Inflammatory macrophage (primary cell): Measurements from ENCODE around the gene NOS1AP.

Experiments
- DNase-seq, 2 donors: peaks; one replicate each; pipeline ENCODE4 v3.0.0-alpha.2; 2020 to 2022

Gene NOS1AP

DNA sequence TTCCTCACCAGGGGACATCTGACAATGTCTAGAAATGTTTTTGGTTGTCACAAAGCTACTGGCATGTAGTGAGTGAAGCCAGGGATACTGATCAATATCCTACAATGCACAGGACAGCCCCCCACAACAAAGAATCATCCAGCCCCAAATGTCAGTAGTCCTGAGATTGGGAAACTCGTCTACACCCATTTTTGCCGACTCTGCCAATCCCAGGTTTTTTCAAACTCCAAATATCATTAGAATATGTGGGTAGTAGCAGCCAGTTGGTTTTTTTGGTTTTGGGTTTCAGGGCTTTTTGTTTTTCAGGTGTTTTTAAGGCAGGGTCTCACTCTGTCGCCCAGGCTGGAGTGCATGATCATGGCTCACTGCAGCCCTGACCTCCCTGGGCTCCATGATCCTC, 301.2 kb downstream of the NOS1AP start:
- DNase-seq, result no peak

GRCh38 chr1:162371611-162372010, 302.1 kb downstream of the NOS1AP start:
- DNase-seq, result no peak

- DNase-seq, result no peak
Observed at GRCh38 chr1:162372159-162373071, 302.9 kb downstream of the NOS1AP start.

DNA sequence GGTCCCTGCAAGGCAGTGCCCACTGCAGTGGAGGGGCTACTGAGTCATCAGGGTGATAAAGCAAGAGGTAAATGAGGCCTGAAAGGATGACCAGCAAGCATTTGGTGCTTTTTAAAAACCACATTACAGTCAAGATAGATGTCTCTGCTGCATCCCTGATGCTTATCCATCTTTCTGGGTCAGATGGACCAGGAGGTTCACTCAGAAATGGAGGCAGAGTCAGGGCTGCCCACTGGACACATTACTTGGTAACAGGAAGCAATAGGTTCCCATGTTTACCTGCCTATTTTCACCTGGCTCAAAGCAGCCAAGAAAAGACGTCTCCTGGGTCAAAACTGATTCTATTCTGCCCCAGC, 303.6 kb downstream of the NOS1AP start:
- no peak for DNase-seq

DNA sequence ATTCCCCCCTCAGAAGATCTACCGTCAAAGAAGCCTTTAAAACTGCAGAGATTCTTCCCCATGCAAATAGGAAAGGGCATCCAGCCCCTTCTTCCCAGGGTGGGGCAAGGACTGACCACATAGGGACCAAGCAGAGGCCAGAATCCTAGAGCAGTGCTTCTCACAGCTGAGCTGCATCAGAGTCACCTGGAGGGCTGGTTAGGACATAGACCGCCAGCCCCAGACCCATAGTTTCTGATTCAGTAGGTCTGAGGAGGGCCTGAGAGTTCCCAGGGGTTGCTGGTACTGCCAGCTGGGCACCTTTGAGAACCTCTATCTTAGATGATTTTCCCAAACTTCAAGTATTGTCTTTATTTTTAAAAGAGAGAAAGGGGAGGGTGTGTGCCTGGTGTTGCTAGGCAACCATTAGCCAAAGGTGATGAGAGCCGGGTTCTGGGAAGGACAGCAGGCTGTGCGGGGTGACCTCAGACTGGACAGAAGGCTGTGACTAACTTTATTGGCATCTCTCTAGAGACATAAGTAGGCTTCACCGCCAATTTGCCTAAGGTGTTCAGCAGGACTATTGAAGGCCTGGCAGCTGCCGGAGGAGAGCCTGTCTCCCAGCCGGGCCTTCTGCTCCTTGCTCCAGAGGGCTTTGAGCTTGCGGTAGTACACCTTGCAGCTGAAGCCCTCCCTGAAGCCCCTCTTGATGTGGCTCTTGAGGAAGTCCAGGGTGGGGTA, 304.2 kb downstream of the NOS1AP start:
- DNase-seq, result no peak

- DNase-seq, result no peak
Observed at GRCh38 chr1:162374406-162374805, 304.9 kb downstream of the NOS1AP start.

GRCh38 chr1:162375463-162375862, 306.0 kb downstream of the NOS1AP start:
- DNase-seq, result no peak

- DNase-seq, result no peak
Observed at GRCh38 chr1:162376691-162377090, 307.2 kb downstream of the NOS1AP start, which contains the start of gene SPATA46. TSS of gene SPATA46 (minus strand) at chr1:162376854. CDS start at chr1:162376790, 64 bp downstream.

DNA sequence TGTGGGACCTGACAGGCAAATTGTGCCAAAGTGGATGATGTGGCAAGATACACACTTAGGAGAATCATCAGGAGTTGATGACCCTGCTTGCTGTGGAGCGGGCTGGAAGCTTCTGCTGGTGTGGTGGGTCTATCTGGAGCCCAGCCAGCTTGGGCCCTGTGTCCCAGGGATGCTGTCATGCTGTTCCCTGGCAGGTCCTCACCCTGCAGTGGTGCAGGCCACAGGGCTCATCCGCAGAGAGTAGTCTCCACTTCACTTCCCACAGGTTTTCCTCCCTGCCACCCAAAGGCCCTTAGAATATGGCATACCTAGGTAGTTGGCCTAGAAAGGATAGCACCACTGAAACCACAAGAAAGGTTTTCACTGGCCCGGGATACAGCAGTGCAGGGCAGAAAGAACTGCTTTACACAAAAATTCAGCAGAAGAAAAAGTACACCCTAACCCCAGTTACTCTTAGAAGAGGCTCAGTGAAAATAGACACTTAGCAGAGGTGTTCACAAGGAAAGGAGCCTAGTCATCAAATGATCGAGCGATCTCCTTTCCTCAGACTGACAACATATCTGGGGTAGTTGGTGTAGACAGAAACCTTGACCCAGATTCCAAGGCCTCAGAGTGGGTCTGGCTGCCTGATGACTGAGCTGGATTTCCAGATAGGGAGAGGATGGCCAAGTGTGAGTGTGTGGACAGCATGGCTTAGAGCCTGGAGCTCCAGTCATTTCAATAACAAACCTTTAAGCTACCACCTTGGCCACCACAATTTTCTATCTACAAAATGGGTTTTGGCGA, 310.8 kb downstream of the NOS1AP start:
- DNase-seq, result no peak

DNA sequence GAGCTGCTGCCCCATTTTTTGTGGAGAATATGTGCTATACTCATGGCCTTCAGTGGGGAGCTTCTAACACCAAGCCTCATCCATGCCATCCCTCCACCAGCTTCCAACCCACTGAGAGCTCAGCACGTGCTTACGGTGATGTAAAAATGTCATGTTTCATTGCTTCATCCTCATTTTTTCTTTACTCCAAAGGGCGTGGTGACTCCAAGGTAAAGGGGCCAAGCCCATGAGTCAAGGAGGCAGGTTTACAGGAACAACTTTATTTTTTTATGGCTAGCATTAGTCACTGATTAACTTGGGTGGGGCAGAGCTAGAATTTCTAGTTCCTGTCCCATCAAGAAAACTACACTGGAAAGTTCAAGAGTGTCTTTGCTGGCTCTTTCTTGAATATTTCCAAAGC, 311.9 kb downstream of the NOS1AP start, which contains the start of gene C1orf226:
Gene C1orf226, plus strand, starts transcription at position 346 of the 400 bp plus-strand sequence. CDS start 174 bp downstream, outside the sequence.
- DNase-seq, result no peak

- no peak for DNase-seq
Observed at GRCh38 chr1:162381941-162382750, 312.7 kb downstream of the NOS1AP start.

- DNase-seq, result no peak
Observed at GRCh38 chr1:162383091-162383490, 313.6 kb downstream of the NOS1AP start.

GRCh38 chr1:162383516-162383915, 314.0 kb downstream of the NOS1AP start:
- DNase-seq, result no peak

DNA sequence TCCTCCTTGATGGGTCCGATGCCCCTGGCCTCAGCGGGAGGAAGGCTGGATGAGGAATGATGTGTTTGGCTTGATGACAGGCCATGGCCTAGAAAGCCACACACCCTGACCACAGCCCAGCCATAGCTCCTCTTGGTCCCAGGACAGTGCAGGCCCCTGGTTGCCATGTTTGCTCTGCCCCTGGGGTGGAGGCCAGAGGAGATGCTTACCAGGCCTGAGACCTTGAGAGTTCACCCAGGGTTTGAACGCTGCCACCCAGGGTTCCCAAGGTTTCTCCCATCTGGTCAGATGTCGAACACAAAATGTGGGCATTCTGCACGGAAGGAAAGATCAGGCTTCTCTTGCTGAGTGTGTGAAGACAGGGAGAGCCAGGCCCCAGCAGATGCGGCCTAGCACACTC, 314.6 kb downstream of the NOS1AP start:
- DNase-seq, result no peak

GRCh38 chr1:162384601-162385279, 315.2 kb downstream of the NOS1AP start:
- no peak for DNase-seq

- no peak for DNase-seq
Observed at GRCh38 chr1:162385280-162385623, 315.8 kb downstream of the NOS1AP start.

DNA sequence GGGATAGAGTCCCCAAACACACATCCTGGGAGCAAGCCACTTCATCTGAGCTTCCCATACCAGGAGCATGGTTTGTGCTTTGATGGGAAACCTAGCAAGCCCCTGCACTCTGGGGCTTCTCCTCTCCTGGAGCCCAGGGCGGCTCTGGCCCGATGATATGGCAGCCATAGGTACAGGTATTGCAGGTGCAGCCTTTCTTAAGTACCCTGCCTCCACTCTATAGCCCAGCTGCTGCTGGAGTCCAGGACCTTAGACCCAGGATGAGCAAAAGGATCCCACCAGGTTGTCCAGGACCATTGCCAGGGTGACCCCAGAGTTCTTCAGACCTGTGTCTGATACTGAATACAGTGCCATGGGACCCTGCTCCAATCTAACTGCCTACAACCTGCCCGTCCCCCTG, 316.2 kb downstream of the NOS1AP start:
- DNase-seq, result no peak

DNA sequence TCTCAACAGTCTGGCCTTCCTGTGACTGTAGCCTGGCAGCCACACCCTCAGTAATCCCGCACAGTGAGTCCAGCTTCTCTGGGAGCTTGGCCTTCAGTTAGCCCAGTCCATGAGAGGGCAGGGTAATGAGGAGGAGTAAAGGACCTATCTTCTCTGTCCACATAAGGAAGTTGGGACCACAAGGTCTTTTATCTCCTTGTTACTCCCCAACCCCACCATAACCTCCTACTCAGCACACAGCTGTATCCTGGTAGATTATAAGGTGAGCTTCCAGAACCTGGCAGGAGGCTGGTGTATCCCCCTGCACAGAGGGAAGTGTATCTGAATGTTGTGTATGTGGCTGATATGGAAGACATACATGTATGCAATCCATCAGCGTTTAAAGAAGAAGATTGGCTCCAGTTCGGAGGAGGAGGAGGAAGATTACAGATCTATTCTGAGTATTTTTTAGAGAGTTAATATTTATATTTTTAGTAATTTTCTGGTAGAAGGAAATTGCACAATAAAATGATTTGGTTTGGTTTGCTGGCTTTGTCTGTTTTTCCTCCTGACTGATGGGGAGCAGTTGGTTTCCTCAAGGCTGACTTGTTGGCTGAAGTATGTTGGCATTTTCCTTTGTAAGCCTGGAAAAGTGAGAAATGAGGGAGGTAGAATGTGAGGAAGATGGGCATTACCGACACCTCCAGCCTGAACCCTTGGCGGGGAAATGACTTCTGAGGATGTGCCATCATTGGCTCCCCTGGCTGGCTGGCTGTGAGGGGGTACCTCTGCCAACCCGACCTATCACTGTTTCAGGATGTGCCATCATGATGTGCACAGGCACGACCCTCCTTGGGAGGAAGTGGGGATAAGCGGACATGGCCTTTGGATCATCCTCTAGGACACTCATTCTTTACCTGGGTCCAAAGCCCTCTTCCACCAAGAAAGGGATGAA, 317.1 kb downstream of the NOS1AP start:
- no peak for DNase-seq

DNA sequence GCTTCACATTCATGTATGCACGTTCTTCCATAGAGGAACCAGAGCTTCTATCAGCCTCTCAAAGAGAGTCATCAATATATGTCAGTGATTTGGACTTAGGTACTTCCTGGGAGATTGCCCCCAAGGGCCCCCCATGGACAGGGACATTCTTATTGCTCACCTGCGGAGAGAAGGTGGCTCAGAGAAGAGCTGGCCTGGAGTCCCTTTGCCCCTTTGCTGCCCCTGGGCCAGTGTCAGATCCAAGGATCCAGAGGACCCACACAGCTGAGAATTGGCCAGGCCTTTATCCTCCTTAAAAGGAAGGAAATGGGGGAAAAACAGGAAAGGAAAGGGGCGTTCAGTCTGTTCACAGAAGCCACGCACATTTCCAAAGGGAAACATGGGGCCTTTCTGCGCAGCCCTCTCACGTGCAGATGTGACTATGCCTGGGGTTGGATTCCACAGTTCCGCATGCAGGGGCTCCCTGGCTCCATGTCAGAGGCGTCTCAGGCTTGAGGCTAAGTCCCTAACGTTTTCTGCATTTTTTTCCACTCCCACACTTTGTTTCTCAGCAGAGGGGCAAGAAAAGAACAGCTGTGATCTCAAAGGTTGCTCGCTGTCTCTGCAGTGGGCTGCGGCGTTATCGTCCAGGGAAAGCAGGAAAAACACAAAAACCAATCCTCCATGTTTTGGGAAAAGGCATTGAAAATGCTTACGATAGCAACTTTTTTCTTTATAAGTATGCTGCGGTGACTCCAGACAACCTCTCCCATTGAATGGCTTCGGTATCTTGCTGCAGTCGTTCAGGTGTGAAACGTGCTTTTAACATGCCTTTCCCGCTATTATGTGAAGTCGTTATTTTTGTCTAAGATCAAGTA, 318.0 kb downstream of the NOS1AP start:
- DNase-seq, result no peak
